Endothelial cell of umbilical vein (primary cell): ENCODE data around the gene IFI27L2. TPM values are rescaled to one million over a fixed set of nuclear protein-coding genes. Genes with fewer than 3 reads are reported as not detected.

Source experiments
- BruUV-seq: library from RNA; stranded (reverse); fragments of 400-500 nt; replicated peaks from 2 replicates; lab custom pipeline; 2021; lab: Mats Ljungman, UMichigan
- CTCF ChIA-PET: fragments of 300-600, 350-600 bp; sonication (Branson Sonifier 250); formaldehyde crosslinking; loops from one replicate; lab custom pipeline; 2021; ENCODE audit warnings: antibody characterized with exemption, inconsistent platforms; lab: Charles Lee
- POLR2A ChIA-PET: fragments of 300-600, 350-600 bp; sonication (Branson Sonifier 250); formaldehyde crosslinking; loops from one replicate; lab custom pipeline; 2021; ENCODE audit warnings: antibody characterized with exemption, inconsistent platforms; lab: Charles Lee
- DNase-seq: peaks from one replicate; pipeline ENCODE4 v3.0.0-alpha.2; 2011; ENCODE audit warnings: low read depth, low spot score
- FAIRE-seq: peaks from 2 replicates; lab custom pipeline; 2011; peaks lifted over from hg19 to GRCh38; lab: Jason Lieb, UNC
- H2AFZ ChIP-seq: 2 replicates; pipeline ENCODE4 v1.6.0; 2012; ENCODE audit warnings: low read depth, low read length, control low read depth, inconsistent platforms
- H3K27ac ChIP-seq: 2 replicates; pipeline ENCODE4 v1.5.1; 2011; ENCODE audit warnings: low read depth, mild to moderate bottlenecking, control low read depth, low read length, moderate library complexity; ENCODE audit not compliant: insufficient read depth
- H3K27me3 ChIP-seq, 2 experiments: 2 replicates each; pipeline versions ENCODE4 v1.6.0 to v1.6.1; 2011; ENCODE audit warnings: low read length in 2 of 2, mixed read lengths in 1 of 2; ENCODE audit not compliant: control insufficient read depth in 2 of 2, insufficient read depth in 2 of 2
- H3K36me3 ChIP-seq, 2 experiments: 2 replicates in 1 of 2; 3 replicates in 1 of 2; pipeline ENCODE4 v1.5.1; 2011; ENCODE audit warnings: low read length in 2 of 2, mild to moderate bottlenecking in 1 of 2, moderate library complexity in 1 of 2; ENCODE audit not compliant: control insufficient read depth in 2 of 2, insufficient read depth in 2 of 2; ENCODE audit errors: extremely low read depth in 1 of 2
- H3K4me1 ChIP-seq: 3 replicates; pipeline ENCODE4 v1.5.1; 2011; ENCODE audit warnings: mild to moderate bottlenecking, low read length; ENCODE audit not compliant: control insufficient read depth, insufficient read depth; ENCODE audit errors: extremely low read depth
- H3K4me2 ChIP-seq: 2 replicates; pipeline ENCODE4 v1.6.1; 2011; ENCODE audit warnings: low read length, control low read depth, mixed read lengths; ENCODE audit not compliant: insufficient read depth
- H3K4me3 ChIP-seq, 3 experiments: fragments of 200-600 bp in 1 of 3; sonication (generic), shearing (Covaris generic) in 1 of 3; replicated peaks in 1 of 3; 2 replicates each; pipeline ENCODE4 v1.5.1; 2011 to 2016; ENCODE audit warnings: control low read depth in 3 of 3, low read length in 3 of 3, mild to moderate bottlenecking in 2 of 3, inconsistent platforms in 1 of 3, low read depth in 1 of 3, moderate library complexity in 1 of 3; ENCODE audit not compliant: insufficient read depth in 1 of 3
- H3K79me2 ChIP-seq: 2 replicates; pipeline ENCODE4 v1.6.0; 2012; ENCODE audit warnings: low read length, inconsistent platforms; ENCODE audit not compliant: control insufficient read depth, insufficient read depth
- H3K9ac ChIP-seq: replicated peaks from 2 replicates; pipeline ENCODE3; 2011; ENCODE audit warnings: low read length, control low read depth; ENCODE audit not compliant: insufficient read depth; ENCODE audit errors: extremely low read depth
- H3K9me1 ChIP-seq: replicated peaks from 3 replicates; pipeline ENCODE4 v1.6.0; 2011; ENCODE audit warnings: mild to moderate bottlenecking, low read length; ENCODE audit not compliant: control insufficient read depth, insufficient read depth; ENCODE audit errors: extremely low read depth
- H3K9me3 ChIP-seq: replicated peaks from 2 replicates; pipeline ENCODE4 v1.5.1; 2012; ENCODE audit warnings: low read length, inconsistent platforms; ENCODE audit not compliant: control insufficient read depth, insufficient read depth
- H4K20me1 ChIP-seq: replicated peaks from 2 replicates; pipeline ENCODE3; 2011; ENCODE audit warnings: mild to moderate bottlenecking, low read length; ENCODE audit not compliant: control insufficient read depth, insufficient read depth; ENCODE audit errors: extremely low read depth
- EZH2 ChIP-seq: IDR thresholded peaks from 2 replicates; pipeline ENCODE4 v1.6.1; 2012; ENCODE audit warnings: borderline replicate concordance, low read depth, mild to moderate bottlenecking, moderate library complexity, low read length, inconsistent platforms; ENCODE audit not compliant: severe bottlenecking
- FOS ChIP-seq: IDR thresholded peaks from 2 replicates; pipeline ENCODE4 v1.6.1; 2011; ENCODE audit warnings: mild to moderate bottlenecking, low read length, moderate library complexity, borderline replicate concordance; ENCODE audit not compliant: insufficient read depth
- GATA2 ChIP-seq: IDR thresholded peaks from 2 replicates; pipeline ENCODE4 v1.7.0; 2011; ENCODE audit warnings: low read depth, mild to moderate bottlenecking, moderate library complexity, mixed read lengths, low read length; ENCODE audit not compliant: insufficient read length, insufficient read depth
- JUN ChIP-seq: IDR thresholded peaks from 2 replicates; pipeline ENCODE4 v1.6.1; 2011; ENCODE audit warnings: borderline replicate concordance, low read depth; ENCODE audit not compliant: insufficient read length, insufficient read depth
- MAX ChIP-seq: IDR thresholded peaks from 2 replicates; pipeline ENCODE4 v1.6.1; 2011; ENCODE audit not compliant: insufficient read depth, insufficient read length
- MYC ChIP-seq: IDR thresholded peaks from one replicate; pipeline ENCODE4 v1.6.1; 2011; ENCODE audit warnings: mild to moderate bottlenecking, low read depth, low read length
- POLR2A ChIP-seq: IDR thresholded peaks from 2 replicates; pipeline ENCODE4 v1.6.1; 2012; ENCODE audit warnings: low read depth, mild to moderate bottlenecking, control low read depth, low read length
- POLR2AphosphoS5 ChIP-seq: IDR thresholded peaks from 2 replicates; pipeline ENCODE4 v1.6.1; 2012; ENCODE audit warnings: low read depth, mild to moderate bottlenecking, control low read depth, low read length, moderate library complexity; ENCODE audit not compliant: insufficient read depth
- dilution Hi-C: fragments of 300-500 bp; cut with MboI; formaldehyde crosslinking; loops from one replicate; pipeline ENCODE4 v1.15.0; 2019; ENCODE audit warnings: low sequenced_read_pairs; ENCODE audit not compliant: extremely low pct_ligation_motif_present
- intact Hi-C: fragments of 100-400 bp; cut with micrococcal nuclease; formaldehyde crosslinking; loops from one replicate; pipeline ENCODE4 v1.10.0; 2022
- polyA plus RNA-seq, 4 experiments: library from polyadenylated mRNA; depleted of rRNA in 3 of 4; stranded (reverse) in 3 of 4; unstranded in 1 of 4; fragments of >200 nt; gene quantifications; 2 replicates each; pipeline versions ENCODE4 v1.2.1 to v1.2.3, GENCODE V29; 2011 to 2012; ENCODE audit warnings: missing spikeins in 1 of 4
- total RNA-seq: library from RNA; stranded (reverse); gene quantifications from 2 replicates; pipeline ENCODE4 v1.2.3, GENCODE V29; 2021
- TF ChIP-seq, protein P1 (sequence below), 2 donors: IDR thresholded peaks; 1 replicate in 1 of 2; 2 replicates in 1 of 2; pipeline ENCODE4 v1.5.1; 2011; ENCODE audit warnings: low read length in 2 of 2, mild to moderate bottlenecking in 2 of 2, moderate library complexity in 2 of 2, control low read depth in 1 of 2, inconsistent platforms in 1 of 2, low read depth in 1 of 2; ENCODE audit not compliant: insufficient read depth in 1 of 2; ENCODE audit errors: extremely low read depth in 1 of 2

The IFI27L2 gene
- total and polyA plus RNA-seq, 2 donors (not counting 3 experiments of a cell fraction or from before 2014, with no cell fraction given) = 28.7 to 82.9 TPM

- H2AFZ ChIP-seq = no peak overlapping the region
- no peaks in the 10 kb centered on the region for H3K9me3 ChIP-seq
- CTCF ChIA-PET = interaction anchor here (1.9 kb wide), 1 partner anchor 9 kb away, joined by 7 read pairs; no protein-coding TSS in a partner anchor
- BruUV-seq = no TSS peak
- H4K20me1 ChIP-seq = no peaks in the 10 kb centered on the region
- H3K27ac ChIP-seq = no peak overlapping the region
- dilution Hi-C loops = no loop called here
- intact Hi-C loops = no loop called here
- no peaks in the 10 kb centered on the region for H3K27me3 ChIP-seq
- no peaks in the 10 kb centered on the region for H3K79me2 ChIP-seq
- no peak for TF ChIP-seq MAX
- no peak for TF ChIP-seq EZH2
- TF ChIP-seq FOS = no peak
- TF ChIP-seq MYC = no peak
- TF ChIP-seq JUN = no peak
- TF ChIP-seq, protein P1, sequence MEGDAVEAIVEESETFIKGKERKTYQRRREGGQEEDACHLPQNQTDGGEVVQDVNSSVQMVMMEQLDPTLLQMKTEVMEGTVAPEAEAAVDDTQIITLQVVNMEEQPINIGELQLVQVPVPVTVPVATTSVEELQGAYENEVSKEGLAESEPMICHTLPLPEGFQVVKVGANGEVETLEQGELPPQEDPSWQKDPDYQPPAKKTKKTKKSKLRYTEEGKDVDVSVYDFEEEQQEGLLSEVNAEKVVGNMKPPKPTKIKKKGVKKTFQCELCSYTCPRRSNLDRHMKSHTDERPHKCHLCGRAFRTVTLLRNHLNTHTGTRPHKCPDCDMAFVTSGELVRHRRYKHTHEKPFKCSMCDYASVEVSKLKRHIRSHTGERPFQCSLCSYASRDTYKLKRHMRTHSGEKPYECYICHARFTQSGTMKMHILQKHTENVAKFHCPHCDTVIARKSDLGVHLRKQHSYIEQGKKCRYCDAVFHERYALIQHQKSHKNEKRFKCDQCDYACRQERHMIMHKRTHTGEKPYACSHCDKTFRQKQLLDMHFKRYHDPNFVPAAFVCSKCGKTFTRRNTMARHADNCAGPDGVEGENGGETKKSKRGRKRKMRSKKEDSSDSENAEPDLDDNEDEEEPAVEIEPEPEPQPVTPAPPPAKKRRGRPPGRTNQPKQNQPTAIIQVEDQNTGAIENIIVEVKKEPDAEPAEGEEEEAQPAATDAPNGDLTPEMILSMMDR (IDR thresholded peaks at IDR 0.05; ENCODE audit: extremely low read depth in 1 of 2, insufficient read depth in 1 of 2, low read depth in 1 of 2, low read length in 2 of 2) = no peak
- no peak for TF ChIP-seq POLR2AphosphoS5
- no peak for TF ChIP-seq GATA2
- TF ChIP-seq POLR2A = no peak
- H3K4me2 ChIP-seq = no peak overlapping the region
- no peaks in the 10 kb centered on the region for H3K9me1 ChIP-seq
- H3K9ac ChIP-seq = no peak overlapping the region
- FAIRE-seq (no peak), DNase-seq (no peak)
- no peaks in the 10 kb centered on the region for H3K36me3 ChIP-seq
- POLR2A ChIA-PET = no interaction called here
- H3K4me1 ChIP-seq = no peaks in the 10 kb centered on the region
- no peak overlapping the region for H3K4me3 ChIP-seq
These were observed 6.1 kb downstream of the IFI27L2 start for GRCh38 chr14:94123296-94123695.
